Sigmoid colon (tissue), 4 donors: Measurements from ENCODE around the gene DDI2.

Source experiments
- EP300 ChIP-seq, 4 donors: sonication (generic); formaldehyde crosslinking; IDR thresholded peaks; one replicate each; pipeline ENCODE4 v1.6.1; 2017; ENCODE audit warnings: antibody characterized with exemption in 4 of 4
- POLR2A ChIP-seq, 2 donors: fragments of 450-650 bp; IDR thresholded peaks; one replicate each; pipeline ENCODE4 v1.6.1; 2016; ENCODE audit warnings: antibody characterized with exemption in 2 of 2, mild to moderate bottlenecking in 2 of 2, moderate library complexity in 2 of 2
- POLR2AphosphoS5 ChIP-seq, 4 donors: sonication (generic); formaldehyde crosslinking; IDR thresholded peaks; one replicate each; pipeline ENCODE4 v1.6.1; 2017; ENCODE audit warnings: antibody characterized with exemption in 4 of 4
- TF ChIP-seq, protein P1 (sequence below), 4 experiments: fragments of 450-650 bp in 3 of 4; fragments of 200-600 bp in 1 of 4; IDR thresholded peaks; one replicate each; pipeline ENCODE4 v1.5.1; 2016 to 2019; ENCODE audit warnings: antibody characterized with exemption in 4 of 4, mild to moderate bottlenecking in 3 of 4, moderate library complexity in 2 of 4

- TF ChIP-seq, protein P1, sequence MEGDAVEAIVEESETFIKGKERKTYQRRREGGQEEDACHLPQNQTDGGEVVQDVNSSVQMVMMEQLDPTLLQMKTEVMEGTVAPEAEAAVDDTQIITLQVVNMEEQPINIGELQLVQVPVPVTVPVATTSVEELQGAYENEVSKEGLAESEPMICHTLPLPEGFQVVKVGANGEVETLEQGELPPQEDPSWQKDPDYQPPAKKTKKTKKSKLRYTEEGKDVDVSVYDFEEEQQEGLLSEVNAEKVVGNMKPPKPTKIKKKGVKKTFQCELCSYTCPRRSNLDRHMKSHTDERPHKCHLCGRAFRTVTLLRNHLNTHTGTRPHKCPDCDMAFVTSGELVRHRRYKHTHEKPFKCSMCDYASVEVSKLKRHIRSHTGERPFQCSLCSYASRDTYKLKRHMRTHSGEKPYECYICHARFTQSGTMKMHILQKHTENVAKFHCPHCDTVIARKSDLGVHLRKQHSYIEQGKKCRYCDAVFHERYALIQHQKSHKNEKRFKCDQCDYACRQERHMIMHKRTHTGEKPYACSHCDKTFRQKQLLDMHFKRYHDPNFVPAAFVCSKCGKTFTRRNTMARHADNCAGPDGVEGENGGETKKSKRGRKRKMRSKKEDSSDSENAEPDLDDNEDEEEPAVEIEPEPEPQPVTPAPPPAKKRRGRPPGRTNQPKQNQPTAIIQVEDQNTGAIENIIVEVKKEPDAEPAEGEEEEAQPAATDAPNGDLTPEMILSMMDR (IDR thresholded peaks at IDR 0.05), result no peak
- TF ChIP-seq POLR2A (IDR thresholded peaks at IDR 0.05) (no peak), POLR2AphosphoS5 (IDR thresholded peaks at IDR 0.05) (no peak), EP300 (IDR thresholded peaks at IDR 0.05) (no peak)
Observed at GRCh38 chr1:15718199-15718601, 100.9 kb downstream of the DDI2 start.
